GM23338 (cell line): ENCODE results near the gene MMP17.

ENCODE experiments used
- CTCF ChIP-seq, 2 experiments: fragments of 200-600 bp in 1 of 2; sonication (generic) in 1 of 2; conservative IDR thresholded peaks; 2 replicates each; pipeline versions ENCODE4 v1.5.1 to v1.6.1; 2016 to 2017; ENCODE audit warnings: antibody characterized with exemption in 2 of 2, low read depth in 2 of 2, mild to moderate bottlenecking in 2 of 2, moderate library complexity in 1 of 2
- ZNF331 ChIP-seq: fragments of 250-450 bp; sonication (Bioruptor Pico); IDR thresholded peaks from 2 replicates; pipeline ENCODE4 v1.5.0; 2020; ENCODE audit warnings: low read depth, mild to moderate bottlenecking, moderate library complexity

DNA sequence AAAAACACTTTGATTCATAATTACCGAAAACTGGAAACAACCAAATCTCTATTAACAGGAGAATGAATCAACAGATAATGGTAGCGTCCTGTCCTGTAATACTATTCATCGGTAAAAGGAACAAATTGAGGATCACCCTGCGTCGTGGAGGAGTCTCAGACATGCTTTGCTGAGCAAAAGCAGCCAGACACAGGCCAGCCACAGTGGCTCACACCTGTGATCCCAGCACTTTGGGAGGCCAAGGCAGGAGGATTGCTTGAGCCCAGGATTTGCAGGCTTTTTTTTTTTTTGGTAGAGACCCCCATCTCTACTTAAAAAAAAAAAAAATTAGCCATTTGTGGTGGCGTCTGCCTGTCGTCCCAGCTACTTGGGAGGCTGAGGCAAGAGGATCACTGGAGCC is 34.1 kb upstream of the MMP17 start:
- TF ChIP-seq CTCF (conservative IDR thresholded peaks at IDR 0.05; ENCODE audit: low read depth in 2 of 2) (no peak), ZNF331 (CRISPR knock-in tag) (no peak)
